Testis (tissue), 3 donors: ENCODE results near the gene MEOX1. TPM values are rescaled to one million over a fixed set of nuclear protein-coding genes. Genes with fewer than 3 reads are reported as not detected.

Experiments used
- DNase-seq: peaks from one replicate; pipeline ENCODE4 v3.0.0-alpha.2; 2019
- H3K27ac ChIP-seq, 2 donors: fragments of 200-600 bp; sonication (generic); one replicate each; pipeline ENCODE4 v1.5.1; 2019
- H3K27me3 ChIP-seq: fragments of 200-600 bp; sonication (generic); one replicate; pipeline ENCODE4 v1.5.1; 2019
- H3K36me3 ChIP-seq: fragments of 200-600 bp; sonication (generic); one replicate; pipeline ENCODE4 v1.5.1; 2017; ENCODE audit warnings: low read depth; ENCODE audit errors: missing control alignments
- H3K4me1 ChIP-seq: fragments of 200-600 bp; sonication (generic); one replicate; pipeline ENCODE4 v1.5.1; 2019
- H3K4me3 ChIP-seq, 2 donors: fragments of 200-600 bp; sonication (generic); one replicate each; pipeline ENCODE4 v1.5.1; 2017 to 2019
- H3K9me3 ChIP-seq: fragments of 200-600 bp; sonication (generic); one replicate; pipeline ENCODE4 v1.5.1; 2017
- POLR2A ChIP-seq: fragments of 450-650 bp; IDR thresholded peaks from one replicate; pipeline ENCODE4 v1.6.1; 2017; ENCODE audit warnings: antibody characterized with exemption, mild to moderate bottlenecking, moderate library complexity
- WGBS, 2 donors: methylation state at CpG; one replicate each; pipeline ENCODE4 v1.1.5; 2018; 5-methylcytosine and 5-hydroxymethylcytosine counted together
- intact Hi-C: fragments of 100-400 bp; cut with DNase I; formaldehyde crosslinking; loops from one replicate; pipeline ENCODE4 v1.15.1; 2023; ENCODE audit warnings: low total_unique reads
- polyA plus RNA-seq: library from polyadenylated mRNA; stranded (reverse); fragments of 350-450 nt; fragmentation: Illumina TruSeq; extraction: RNeasy Lipid Tissue Mini Kit (QIAGEN cat#74804); gene quantifications from one replicate; pipeline ENCODE4 v1.2.3, GENCODE V29; 2014; ENCODE audit warnings: low read depth, low replicate concordance; ENCODE audit not compliant: insufficient read depth
- total RNA-seq, 2 donors: library from RNA; depleted of rRNA; stranded (reverse); fragments of >200 nt; gene quantifications; one replicate each; pipeline ENCODE4 v1.2.3, GENCODE V29; 2016
- TF ChIP-seq, protein P1 (sequence below), 3 experiments: fragments of 450-650 bp in 2 of 3; fragments of 200-600 bp in 1 of 3; sonication (generic) in 1 of 3; IDR thresholded peaks; one replicate each; pipeline ENCODE4 v1.5.1; 2016 to 2019; ENCODE audit warnings: antibody characterized with exemption in 3 of 3, mild to moderate bottlenecking in 2 of 3, moderate library complexity in 1 of 3

The MEOX1 gene
- total and polyA plus RNA-seq, 3 donors from 2014 or later = 0.12 to 6.1 (median 2.8) TPM

DNA sequence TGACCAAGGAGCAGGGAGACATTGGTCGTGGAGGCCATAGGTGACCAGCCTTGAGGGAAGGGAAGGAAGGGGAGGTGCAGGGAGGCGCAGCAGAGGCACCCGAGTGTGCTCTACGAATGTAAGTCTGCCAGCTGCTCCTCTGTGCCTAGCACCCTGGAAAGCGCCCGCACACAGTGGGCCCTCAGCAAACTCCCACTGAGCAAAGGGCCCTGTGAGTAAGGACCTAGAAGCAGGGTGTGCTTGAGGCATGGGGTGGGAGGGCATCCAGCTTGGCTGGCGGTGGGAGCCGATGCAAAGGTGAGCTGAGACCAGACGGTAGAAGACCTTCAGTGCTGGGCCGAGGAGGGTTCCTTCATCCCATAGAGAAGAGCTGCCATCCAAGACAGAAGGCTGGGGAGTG lies 36.2 kb upstream of the MEOX1 start:
- TF ChIP-seq POLR2A = no peak
- TF ChIP-seq, protein P1, sequence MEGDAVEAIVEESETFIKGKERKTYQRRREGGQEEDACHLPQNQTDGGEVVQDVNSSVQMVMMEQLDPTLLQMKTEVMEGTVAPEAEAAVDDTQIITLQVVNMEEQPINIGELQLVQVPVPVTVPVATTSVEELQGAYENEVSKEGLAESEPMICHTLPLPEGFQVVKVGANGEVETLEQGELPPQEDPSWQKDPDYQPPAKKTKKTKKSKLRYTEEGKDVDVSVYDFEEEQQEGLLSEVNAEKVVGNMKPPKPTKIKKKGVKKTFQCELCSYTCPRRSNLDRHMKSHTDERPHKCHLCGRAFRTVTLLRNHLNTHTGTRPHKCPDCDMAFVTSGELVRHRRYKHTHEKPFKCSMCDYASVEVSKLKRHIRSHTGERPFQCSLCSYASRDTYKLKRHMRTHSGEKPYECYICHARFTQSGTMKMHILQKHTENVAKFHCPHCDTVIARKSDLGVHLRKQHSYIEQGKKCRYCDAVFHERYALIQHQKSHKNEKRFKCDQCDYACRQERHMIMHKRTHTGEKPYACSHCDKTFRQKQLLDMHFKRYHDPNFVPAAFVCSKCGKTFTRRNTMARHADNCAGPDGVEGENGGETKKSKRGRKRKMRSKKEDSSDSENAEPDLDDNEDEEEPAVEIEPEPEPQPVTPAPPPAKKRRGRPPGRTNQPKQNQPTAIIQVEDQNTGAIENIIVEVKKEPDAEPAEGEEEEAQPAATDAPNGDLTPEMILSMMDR (IDR thresholded peaks at IDR 0.05) = no peak
- DNase-seq = no peak
- H3K27me3 ChIP-seq = no peaks in the 10 kb centered on the region
- H3K27ac ChIP-seq = no peak overlapping the region
- 90 to 91% methylated on average over 10 of the region's 10 CpGs for WGBS, 2 donors
- no peaks in the 10 kb centered on the region for H3K9me3 ChIP-seq
- no peak overlapping the region for H3K4me3 ChIP-seq
- peaks cover 11% of the 10 kb centered on the region for H3K4me1 ChIP-seq
- intact Hi-C loops = no loop called here
- H3K36me3 ChIP-seq = no peaks in the 10 kb centered on the region

DNA sequence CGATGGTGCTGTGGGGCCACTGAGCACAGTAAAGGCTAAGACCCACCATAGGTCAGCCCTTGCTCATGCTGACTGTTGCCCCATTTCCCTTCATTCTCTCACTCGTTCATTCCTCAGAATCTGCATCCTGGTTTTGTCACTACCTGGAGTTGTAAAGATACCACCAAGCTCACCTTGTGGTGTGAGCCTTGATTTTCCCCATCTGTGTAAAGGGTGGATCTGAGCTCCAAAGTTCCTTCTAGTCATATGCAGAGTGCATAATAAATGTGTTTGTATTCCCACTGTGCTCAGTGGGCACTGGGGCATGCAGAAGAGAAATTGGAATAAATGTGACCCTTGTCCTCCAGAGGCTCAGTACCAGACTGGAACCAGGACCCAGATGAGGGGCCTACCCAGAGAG lies 35.2 kb upstream of the MEOX1 start:
- no peak for DNase-seq
- Histone ChIP-seq H3K4me1 (peaks cover 11% of the 10 kb centered on the region), H3K4me3 (no peak overlapping the region), H3K36me3 (no peaks in the 10 kb centered on the region), H3K27ac (no peak overlapping the region), H3K9me3 (no peaks in the 10 kb centered on the region), H3K27me3 (no peaks in the 10 kb centered on the region)
- intact Hi-C loops = no loop called here
- WGBS, 2 donors = 49 to 69% methylated on average over 2 of the region's 2 CpGs
- no peak for TF ChIP-seq POLR2A
- TF ChIP-seq, protein P1 (IDR thresholded peaks at IDR 0.05) = no peak

DNA sequence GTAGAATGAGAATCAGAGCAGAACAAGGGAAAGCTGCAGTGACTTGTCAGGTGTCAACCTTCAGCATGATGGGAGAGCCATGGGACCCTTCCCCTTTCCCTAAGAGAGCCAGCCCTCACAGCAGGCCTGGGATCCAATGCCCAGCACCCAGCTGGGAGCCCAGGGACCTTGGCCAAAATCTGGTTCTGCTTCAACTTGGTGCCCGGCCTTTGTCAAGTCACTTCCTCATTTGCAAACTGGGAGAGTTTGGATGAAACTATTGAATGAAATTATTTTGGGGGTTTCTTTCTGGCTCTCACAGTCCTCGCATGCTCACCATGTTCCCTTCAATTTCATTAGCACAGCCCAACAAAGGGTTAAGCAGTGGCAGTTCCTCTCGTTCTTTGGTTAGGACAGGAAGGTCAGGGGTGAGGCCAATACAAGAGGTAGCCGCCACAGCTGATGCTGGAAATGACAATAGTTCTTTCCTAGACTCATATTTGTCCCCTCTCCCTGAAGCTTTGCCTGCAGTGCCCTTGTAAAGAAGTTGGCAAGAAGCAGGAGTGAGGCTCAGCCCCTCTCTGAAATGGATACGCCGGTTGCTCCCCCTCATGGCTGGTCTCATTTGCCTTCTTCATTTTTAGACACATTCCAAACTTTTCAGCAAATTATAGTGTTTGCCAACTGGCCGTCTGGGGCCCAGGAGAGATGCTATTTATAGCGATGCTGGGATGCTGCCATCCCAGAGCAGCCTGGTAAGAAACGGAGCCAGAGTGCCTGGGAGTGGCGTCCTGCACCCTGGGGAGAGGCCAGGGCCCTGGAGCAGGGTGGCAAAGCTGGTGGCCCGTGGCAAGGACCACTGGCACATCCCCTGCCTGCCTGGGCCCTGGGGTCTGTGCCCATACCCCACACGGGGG lies 34.5 kb upstream of the MEOX1 start:
- no peaks in the 10 kb centered on the region for H3K27me3 ChIP-seq
- no peaks in the 10 kb centered on the region for H3K9me3 ChIP-seq
- no peaks in the 10 kb centered on the region for H3K36me3 ChIP-seq
- 22 to 47% methylated on average over 8 to 12 of the region's 12 CpGs for whole genome bisulfite sequencing, 2 donors
- TF ChIP-seq, protein P1 (IDR thresholded peaks at IDR 0.05) = no peak
- TF ChIP-seq POLR2A = no peak
- H3K4me1 ChIP-seq = peaks cover 11% of the 10 kb centered on the region
- no peak overlapping the region for H3K4me3 ChIP-seq
- H3K27ac ChIP-seq = no peak overlapping the region
- intact Hi-C loops = loop anchor here (2.0 kb wide), 1 partner anchor 65 kb away; no protein-coding TSS in a partner anchor
- peak; percentile 49 for DNase-seq

DNA sequence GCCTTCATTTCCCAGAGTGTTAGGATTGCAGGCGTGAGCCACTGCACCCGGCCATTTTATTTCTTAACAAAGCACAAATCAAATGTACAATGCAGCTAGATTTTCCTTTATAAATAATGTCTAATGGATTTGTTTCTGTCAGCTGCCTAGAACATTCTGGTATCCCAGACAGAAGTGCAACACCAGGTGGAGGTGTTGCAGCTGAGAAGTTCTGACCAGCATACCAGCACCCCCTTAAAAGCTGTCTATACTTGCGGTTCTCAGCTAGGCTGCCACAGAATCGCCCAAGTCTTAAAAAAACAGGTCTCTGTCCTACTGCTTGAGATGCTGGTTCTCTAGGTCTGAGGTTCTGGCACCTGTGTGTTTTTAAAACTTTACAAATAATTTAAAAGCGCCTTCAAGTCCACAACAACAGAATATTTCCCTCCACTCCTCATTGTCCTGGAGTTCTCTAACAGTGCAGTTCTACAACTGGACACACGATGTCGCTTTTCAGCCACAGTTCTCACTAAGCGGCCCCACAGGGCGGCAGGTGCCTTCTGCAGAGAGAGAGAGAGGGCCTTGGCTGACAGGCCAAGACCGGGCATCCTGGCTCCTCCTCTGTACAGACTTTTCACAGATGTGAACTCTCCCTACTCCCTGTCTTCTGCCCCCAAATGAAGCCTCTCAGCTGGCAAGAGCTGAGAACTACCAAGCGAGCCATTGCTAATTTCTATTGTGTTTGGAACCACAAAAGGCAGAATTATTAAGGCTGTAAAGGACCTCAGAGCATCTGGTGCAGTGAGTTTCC lies 32.6 kb upstream of the MEOX1 start:
- no peaks in the 10 kb centered on the region for H3K36me3 ChIP-seq
- no peaks in the 10 kb centered on the region for H3K27me3 ChIP-seq
- H3K4me3 ChIP-seq = no peak overlapping the region
- intact Hi-C loops = loop anchor here (2.0 kb wide), 1 partner anchor 67 kb away; no protein-coding TSS in a partner anchor
- WGBS, 2 donors = 30 to 33% methylated on average over 11 of the region's 11 CpGs
- H3K9me3 ChIP-seq = no peaks in the 10 kb centered on the region
- TF ChIP-seq, protein P1 (IDR thresholded peaks at IDR 0.05) = peak; percentile 82 to 89 (median 88)
- TF ChIP-seq POLR2A = no peak
- DNase-seq = peak; percentile 90
- peaks cover 11% of the 10 kb centered on the region for H3K4me1 ChIP-seq
- no peak overlapping the region for H3K27ac ChIP-seq
